Activated naive CD4-positive, alpha-beta T cell treated with anti-CD3 and anti-CD28 coated beads, Interleukin-2, amount 10 ng/mL, durations not matched to agents 7 days and 5 days (primary cell): ENCODE results near the gene CDH13.

Experiments
- CTCF ChIA-PET: fragments of 350-600 bp; sonication (Branson Sonifier 250); formaldehyde crosslinking; loops from one replicate; lab custom pipeline; 2021; ENCODE audit warnings: antibody characterized with exemption; lab: Charles Lee
- DNase-seq: peaks from one replicate; pipeline ENCODE4 v3.0.0-alpha.2; 2020
- H3K27ac Mint-ChIP-seq: one replicate; pipeline ENCODE4 v1.8.0; 2021; ENCODE audit warnings: mild to moderate bottlenecking, moderate library complexity, mixed read lengths
- H3K27me3 Mint-ChIP-seq: one replicate; pipeline ENCODE4 v1.8.0; 2021; ENCODE audit warnings: mild to moderate bottlenecking, mixed read lengths
- H3K36me3 Mint-ChIP-seq: one replicate; pipeline ENCODE4 v1.8.0; 2021; ENCODE audit warnings: mixed read lengths
- H3K4me1 Mint-ChIP-seq: one replicate; pipeline ENCODE4 v1.8.0; 2021; ENCODE audit warnings: mixed read lengths
- H3K4me3 Mint-ChIP-seq: one replicate; pipeline ENCODE4 v1.8.0; 2021; ENCODE audit warnings: mild to moderate bottlenecking, moderate library complexity, mixed read lengths
- H3K9me3 Mint-ChIP-seq: one replicate; pipeline ENCODE4 v1.8.0; 2021; ENCODE audit warnings: mixed read lengths

The CDH13 gene

GRCh38 chr16:83456934-83457333 is 830.2 kb downstream of the CDH13 start:
- Mint-ChIP-seq H3K9me3 (peaks cover 5% of the 10 kb centered on the region), H3K4me1 (no peaks in the 10 kb centered on the region), H3K36me3 (no peaks in the 10 kb centered on the region), H3K4me3 (no peak overlapping the region), H3K27me3 (no peaks in the 10 kb centered on the region), H3K27ac (no peak overlapping the region)
- DNase-seq: no peak
- CTCF ChIA-PET: interaction anchor here (1.2 kb wide), 1 partner anchor 12 kb away, joined by 4 read pairs; no protein-coding TSS in a partner anchor

- no peaks in the 10 kb centered on the region for H3K27me3 Mint-ChIP-seq
- H3K36me3 Mint-ChIP-seq: no peaks in the 10 kb centered on the region
- no peak overlapping the region for H3K27ac Mint-ChIP-seq
- H3K9me3 Mint-ChIP-seq: peaks cover 5% of the 10 kb centered on the region
- DNase-seq: no peak
- no peaks in the 10 kb centered on the region for H3K4me1 Mint-ChIP-seq
- CTCF ChIA-PET: no interaction called here
- no peak overlapping the region for H3K4me3 Mint-ChIP-seq
Observed at GRCh38 chr16:83458612-83459011, 831.8 kb downstream of the CDH13 start.

- Mint-ChIP-seq H3K27ac (no peak overlapping the region), H3K4me1 (no peaks in the 10 kb centered on the region), H3K36me3 (no peaks in the 10 kb centered on the region), H3K27me3 (no peaks in the 10 kb centered on the region), H3K9me3 (no peaks in the 10 kb centered on the region), H3K4me3 (no peak overlapping the region)
- no peak for DNase-seq
- CTCF ChIA-PET: no interaction called here
Observed at GRCh38 chr16:83464991-83465390, 838.2 kb downstream of the CDH13 start.

- no peaks in the 10 kb centered on the region for H3K4me1 Mint-ChIP-seq
- no peaks in the 10 kb centered on the region for H3K36me3 Mint-ChIP-seq
- CTCF ChIA-PET: no interaction called here
- DNase-seq: no peak
- H3K4me3 Mint-ChIP-seq: no peak overlapping the region
- H3K27me3 Mint-ChIP-seq: no peaks in the 10 kb centered on the region
- no peak overlapping the region for H3K27ac Mint-ChIP-seq
- H3K9me3 Mint-ChIP-seq: no peaks in the 10 kb centered on the region
Observed at GRCh38 chr16:83470416-83470815, 843.6 kb downstream of the CDH13 start.

- no peak for DNase-seq
- Mint-ChIP-seq H3K36me3 (no peaks in the 10 kb centered on the region), H3K27ac (no peak overlapping the region), H3K4me3 (no peak overlapping the region), H3K27me3 (no peaks in the 10 kb centered on the region), H3K4me1 (no peaks in the 10 kb centered on the region), H3K9me3 (no peaks in the 10 kb centered on the region)
- CTCF ChIA-PET: no interaction called here
Observed at GRCh38 chr16:83472776-83473501, 846.2 kb downstream of the CDH13 start.

- CTCF ChIA-PET: no interaction called here
- no peaks in the 10 kb centered on the region for H3K9me3 Mint-ChIP-seq
- no peak overlapping the region for H3K4me3 Mint-ChIP-seq
- no peak overlapping the region for H3K27ac Mint-ChIP-seq
- DNase-seq: no peak
- H3K27me3 Mint-ChIP-seq: no peaks in the 10 kb centered on the region
- no peaks in the 10 kb centered on the region for H3K4me1 Mint-ChIP-seq
- no peaks in the 10 kb centered on the region for H3K36me3 Mint-ChIP-seq
Observed at GRCh38 chr16:83473926-83474650, 847.3 kb downstream of the CDH13 start.

- no peaks in the 10 kb centered on the region for H3K27me3 Mint-ChIP-seq
- H3K4me3 Mint-ChIP-seq: no peak overlapping the region
- no peaks in the 10 kb centered on the region for H3K36me3 Mint-ChIP-seq
- CTCF ChIA-PET: no interaction called here
- no peaks in the 10 kb centered on the region for H3K9me3 Mint-ChIP-seq
- no peak overlapping the region for H3K27ac Mint-ChIP-seq
- DNase-seq: no peak
- H3K4me1 Mint-ChIP-seq: no peaks in the 10 kb centered on the region
Observed at GRCh38 chr16:83475108-83475507, 848.3 kb downstream of the CDH13 start.

GRCh38 chr16:83481589-83481988 is 854.8 kb downstream of the CDH13 start:
- Mint-ChIP-seq H3K4me1 (no peaks in the 10 kb centered on the region), H3K27ac (no peak overlapping the region), H3K27me3 (no peaks in the 10 kb centered on the region), H3K9me3 (no peaks in the 10 kb centered on the region), H3K4me3 (no peak overlapping the region), H3K36me3 (no peaks in the 10 kb centered on the region)
- no peak for DNase-seq
- CTCF ChIA-PET: no interaction called here

- H3K27ac Mint-ChIP-seq: no peak overlapping the region
- no peak overlapping the region for H3K4me3 Mint-ChIP-seq
- CTCF ChIA-PET: no interaction called here
- no peaks in the 10 kb centered on the region for H3K36me3 Mint-ChIP-seq
- H3K4me1 Mint-ChIP-seq: no peaks in the 10 kb centered on the region
- no peak for DNase-seq
- H3K27me3 Mint-ChIP-seq: no peaks in the 10 kb centered on the region
- no peaks in the 10 kb centered on the region for H3K9me3 Mint-ChIP-seq
Observed at GRCh38 chr16:83482545-83483162, 855.9 kb downstream of the CDH13 start.

- H3K4me3 Mint-ChIP-seq: no peak overlapping the region
- CTCF ChIA-PET: no interaction called here
- no peak for DNase-seq
- no peaks in the 10 kb centered on the region for H3K9me3 Mint-ChIP-seq
- H3K4me1 Mint-ChIP-seq: no peaks in the 10 kb centered on the region
- H3K36me3 Mint-ChIP-seq: no peaks in the 10 kb centered on the region
- H3K27me3 Mint-ChIP-seq: no peaks in the 10 kb centered on the region
- H3K27ac Mint-ChIP-seq: no peak overlapping the region
Observed at GRCh38 chr16:83490073-83490472, 863.3 kb downstream of the CDH13 start.

- DNase-seq: no peak
- CTCF ChIA-PET: no interaction called here
- Mint-ChIP-seq H3K4me1 (no peaks in the 10 kb centered on the region), H3K27me3 (no peaks in the 10 kb centered on the region), H3K9me3 (peaks cover 6% of the 10 kb centered on the region), H3K4me3 (no peak overlapping the region), H3K27ac (no peak overlapping the region), H3K36me3 (no peaks in the 10 kb centered on the region)
Observed at GRCh38 chr16:83494459-83494858, 867.7 kb downstream of the CDH13 start.

- no peak overlapping the region for H3K27ac Mint-ChIP-seq
- peaks cover 7% of the 10 kb centered on the region for H3K9me3 Mint-ChIP-seq
- no peaks in the 10 kb centered on the region for H3K27me3 Mint-ChIP-seq
- CTCF ChIA-PET: no interaction called here
- no peaks in the 10 kb centered on the region for H3K4me1 Mint-ChIP-seq
- H3K4me3 Mint-ChIP-seq: no peak overlapping the region
- DNase-seq: no peak
- H3K36me3 Mint-ChIP-seq: no peaks in the 10 kb centered on the region
Observed at GRCh38 chr16:83501481-83501880, 874.7 kb downstream of the CDH13 start.

GRCh38 chr16:83508295-83508694 is 881.5 kb downstream of the CDH13 start:
- Mint-ChIP-seq H3K36me3 (no peaks in the 10 kb centered on the region), H3K27me3 (no peaks in the 10 kb centered on the region), H3K9me3 (peaks cover 6% of the 10 kb centered on the region), H3K4me1 (no peaks in the 10 kb centered on the region), H3K27ac (no peak overlapping the region), H3K4me3 (no peak overlapping the region)
- no peak for DNase-seq
- CTCF ChIA-PET: no interaction called here

GRCh38 chr16:83509316-83509715 is 882.5 kb downstream of the CDH13 start:
- H3K4me3 Mint-ChIP-seq: no peak overlapping the region
- H3K36me3 Mint-ChIP-seq: no peaks in the 10 kb centered on the region
- no peaks in the 10 kb centered on the region for H3K27me3 Mint-ChIP-seq
- CTCF ChIA-PET: no interaction called here
- H3K4me1 Mint-ChIP-seq: no peaks in the 10 kb centered on the region
- DNase-seq: no peak
- no peak overlapping the region for H3K27ac Mint-ChIP-seq
- peaks cover 6% of the 10 kb centered on the region for H3K9me3 Mint-ChIP-seq

GRCh38 chr16:83510906-83511305 is 884.1 kb downstream of the CDH13 start:
- no peak for DNase-seq
- Mint-ChIP-seq H3K4me3 (no peak overlapping the region), H3K36me3 (no peaks in the 10 kb centered on the region), H3K4me1 (no peaks in the 10 kb centered on the region), H3K27ac (no peak overlapping the region), H3K9me3 (peaks cover 6% of the 10 kb centered on the region), H3K27me3 (no peaks in the 10 kb centered on the region)
- CTCF ChIA-PET: no interaction called here
